HL-60 (cell line): ENCODE results near the gene BAG5.

ENCODE experiments used
- DNase-seq, 2 experiments: peaks; one replicate each; pipeline ENCODE4 v3.0.0-alpha.2; 2010 to 2020; ENCODE audit warnings: low read depth in 1 of 2, low spot score in 1 of 2
- H3K27ac ChIP-seq: fragments of 250-450 bp; sonication (Bioruptor Pico); replicated peaks from 2 replicates; pipeline ENCODE4 v1.5.1; 2020; ENCODE audit warnings: mild to moderate bottlenecking, moderate library complexity
- H3K27me3 ChIP-seq: fragments of 250-450 bp; sonication (Bioruptor Pico); 2 replicates; pipeline ENCODE4 v1.5.1; 2021; ENCODE audit warnings: mild to moderate bottlenecking, moderate library complexity; ENCODE audit not compliant: insufficient read depth, poor library complexity, severe bottlenecking
- H3K4me3 ChIP-seq: replicated peaks from 2 replicates; pipeline ENCODE4 v1.5.1; 2011; ENCODE audit warnings: mild to moderate bottlenecking, control low read depth, low read length; ENCODE audit not compliant: insufficient read depth
- CTCF ChIP-seq: IDR thresholded peaks from one replicate; pipeline ENCODE4 v1.5.1; 2011; ENCODE audit warnings: low read length, control low read depth, inconsistent platforms; ENCODE audit not compliant: insufficient read depth
- GABPA ChIP-seq: IDR thresholded peaks from 2 replicates; pipeline ENCODE4 v1.6.1; 2012; ENCODE audit warnings: low read depth
- POLR2AphosphoS5 ChIP-seq: IDR thresholded peaks from 2 replicates; pipeline ENCODE4 v1.6.1; 2012; ENCODE audit warnings: low read depth
- REST ChIP-seq: IDR thresholded peaks from 2 replicates; pipeline ENCODE4 v1.6.1; 2012; ENCODE audit warnings: low read depth; ENCODE audit not compliant: insufficient replicate concordance
- SPI1 ChIP-seq: IDR thresholded peaks from 2 replicates; pipeline ENCODE4 v1.6.1; 2012; ENCODE audit warnings: low read depth, mild to moderate bottlenecking, borderline replicate concordance

BAG5 gene

GRCh38 chr14:103558071-103558882 lies 4.2 kb downstream of the BAG5 start:
- Histone ChIP-seq H3K4me3 (no peak overlapping the region), H3K27ac (no peak overlapping the region), H3K27me3 (no peaks in the 10 kb centered on the region)
- no peak for TF ChIP-seq GABPA
- TF ChIP-seq REST = no peak
- TF ChIP-seq POLR2AphosphoS5 = no peak
- TF ChIP-seq SPI1 = no peak
- no peak for TF ChIP-seq CTCF
- no peak for DNase-seq

- TF ChIP-seq SPI1 (no peak), POLR2AphosphoS5 (no peak), CTCF (no peak), GABPA (no peak), REST (no peak)
- Histone ChIP-seq H3K27me3 (no peaks in the 10 kb centered on the region), H3K4me3 (no peak overlapping the region), H3K27ac (no peak overlapping the region)
- no peak for DNase-seq
These were observed 5.3 kb downstream of the BAG5 start for GRCh38 chr14:103556946-103557758.

- TF ChIP-seq REST (no peak), POLR2AphosphoS5 (no peak)
- DNase-seq = no peak
- Histone ChIP-seq H3K27me3 (no peaks in the 10 kb centered on the region), H3K27ac (no peak overlapping the region), H3K4me3 (no peak overlapping the region)
These were observed 6.7 kb downstream of the BAG5 start for GRCh38 chr14:103555559-103556337.
